Sigmoid colon (tissue), 7 donors: Measurements from ENCODE around the gene TCF7L2. TPM values are rescaled to one million over a fixed set of nuclear protein-coding genes. Genes with fewer than 3 reads are reported as not detected.

Experiments used
- DNase-seq: peaks from one replicate; pipeline ENCODE4 v3.0.0-alpha.2; 2019
- H3K27ac ChIP-seq, 4 donors: fragments of 200-600 bp; sonication (generic); one replicate each; pipeline ENCODE4 v1.5.1; 2016 to 2019; ENCODE audit warnings: mild to moderate bottlenecking in 1 of 4
- H3K27me3 ChIP-seq, 3 donors: fragments of 200-600 bp; sonication (generic); one replicate each; pipeline ENCODE4 v1.5.1; 2019; ENCODE audit warnings: mild to moderate bottlenecking in 1 of 3
- H3K36me3 ChIP-seq, 4 donors: fragments of 200-600 bp; sonication (generic); one replicate each; pipeline ENCODE4 v1.5.1; 2016 to 2019
- H3K4me1 ChIP-seq, 4 donors: fragments of 200-600 bp; sonication (generic); one replicate each; pipeline ENCODE4 v1.5.1; 2017 to 2019
- H3K4me3 ChIP-seq, 4 donors: fragments of 200-600 bp; sonication (generic); one replicate each; pipeline ENCODE4 v1.5.1; 2017 to 2019; ENCODE audit warnings: mild to moderate bottlenecking in 2 of 4, moderate library complexity in 1 of 4
- H3K9me3 ChIP-seq, 4 donors: fragments of 200-600 bp in 3 of 4; sonication (generic) in 3 of 4; one replicate each; pipeline versions ENCODE4 v1.5.1 to v1.6.1; 2013 to 2019
- CTCF ChIP-seq, 4 experiments: fragments of 450-650 bp in 3 of 4; fragments of 200-600 bp in 1 of 4; IDR thresholded peaks; one replicate each; pipeline ENCODE4 v1.5.1; 2016 to 2019; ENCODE audit warnings: antibody characterized with exemption in 4 of 4, mild to moderate bottlenecking in 3 of 4, moderate library complexity in 2 of 4
- EP300 ChIP-seq, 4 donors: sonication (generic); formaldehyde crosslinking; IDR thresholded peaks; one replicate each; pipeline ENCODE4 v1.6.1; 2017; ENCODE audit warnings: antibody characterized with exemption in 4 of 4
- POLR2A ChIP-seq, 2 donors: fragments of 450-650 bp; IDR thresholded peaks; one replicate each; pipeline ENCODE4 v1.6.1; 2016; ENCODE audit warnings: antibody characterized with exemption in 2 of 2, mild to moderate bottlenecking in 2 of 2, moderate library complexity in 2 of 2
- POLR2AphosphoS5 ChIP-seq, 4 donors: sonication (generic); formaldehyde crosslinking; IDR thresholded peaks; one replicate each; pipeline ENCODE4 v1.6.1; 2017; ENCODE audit warnings: antibody characterized with exemption in 4 of 4
- WGBS, 2 donors: extraction: QIAGEN DNeasy Blood & Tissue Kit; methylation state at CpG; one replicate each; pipeline ENCODE4 v1.1.7; 2013; 5-methylcytosine and 5-hydroxymethylcytosine counted together
- intact Hi-C: fragments of 100-400 bp; cut with DNase I; formaldehyde crosslinking; loops from one replicate; pipeline ENCODE4 v1.15.1; 2023
- polyA plus RNA-seq, 3 donors: library from polyadenylated mRNA; stranded (reverse); fragments of 200-250 nt; gene quantifications; one replicate each; pipeline ENCODE4 v1.2.3, GENCODE V29; 2013
- total RNA-seq, 4 donors: library from RNA; depleted of rRNA; stranded (reverse); fragments of >200 nt; gene quantifications; one replicate each; pipeline ENCODE4 v1.1.0, GENCODE V29; 2016
- donor health status: healthy with polysubstance abuse.
- donor health status: Bipolar disorder and iron deficiency.
- donor health status: healthy.

Gene TCF7L2
- total and polyA plus RNA-seq, 7 donors, result 15.3 to 40.4 (median 30.0) TPM

- no peak overlapping the region for H3K27ac ChIP-seq
- no peak overlapping the region for H3K4me3 ChIP-seq
- peaks cover 0 to 93% (median 77%) of the 10 kb centered on the region in 4 donors for H3K4me1 ChIP-seq
- H3K36me3 ChIP-seq, result no peaks in the 10 kb centered on the region
- no peaks in the 10 kb centered on the region for H3K27me3 ChIP-seq
- 36 to 65% methylated on average over 5 of the region's 5 CpGs for WGBS, 2 donors
- no peaks in the 10 kb centered on the region for H3K9me3 ChIP-seq
- DNase-seq, result no peak
- TF ChIP-seq CTCF (IDR thresholded peaks at IDR 0.05) (no peak), POLR2A (IDR thresholded peaks at IDR 0.05) (no peak), POLR2AphosphoS5 (IDR thresholded peaks at IDR 0.05) (no peak)
- intact Hi-C loops, result no loop called here
Measured at GRCh38 chr10:113004069-113004618, 54.1 kb downstream of the TCF7L2 start.

- H3K4me3 ChIP-seq, result no peak overlapping the region
- intact Hi-C loops, result no loop called here
- no peak for DNase-seq
Measured at GRCh38 chr10:113005380-113005779, 55.3 kb downstream of the TCF7L2 start.

GRCh38 chr10:113006656-113007342 is 56.8 kb downstream of the TCF7L2 start:
- intact Hi-C loops, result no loop called here
- no peak for DNase-seq
- Histone ChIP-seq H3K4me1 (peaks cover 0 to 77% (median 58%) of the 10 kb centered on the region in 4 donors), H3K27ac (peak overlapping the region in 1 of 4 donors; percentile 3), H3K9me3 (no peaks in the 10 kb centered on the region), H3K36me3 (no peaks in the 10 kb centered on the region), H3K4me3 (no peak overlapping the region), H3K27me3 (no peaks in the 10 kb centered on the region)
- 39 to 49% methylated on average over 9 of the region's 9 CpGs for WGBS, 2 donors
- no peak for TF ChIP-seq POLR2AphosphoS5 (IDR thresholded peaks at IDR 0.05)
- TF ChIP-seq CTCF (IDR thresholded peaks at IDR 0.05), result no peak
- no peak for TF ChIP-seq EP300 (IDR thresholded peaks at IDR 0.05)
- no peak for TF ChIP-seq POLR2A (IDR thresholded peaks at IDR 0.05)

More at GRCh38 chr10:113005380-113005779, 55.3 kb downstream of the TCF7L2 start:
- TF ChIP-seq EP300 (IDR thresholded peaks at IDR 0.05) (no peak), POLR2AphosphoS5 (IDR thresholded peaks at IDR 0.05) (no peak), POLR2A (IDR thresholded peaks at IDR 0.05) (no peak), CTCF (IDR thresholded peaks at IDR 0.05) (no peak)
- H3K36me3 ChIP-seq, result no peaks in the 10 kb centered on the region
- no peaks in the 10 kb centered on the region for H3K9me3 ChIP-seq
- H3K4me1 ChIP-seq, result peaks cover 0 to 87% (median 69%) of the 10 kb centered on the region in 4 donors
- WGBS, 2 donors, result 75 to 79% methylated on average over 6 of the region's 6 CpGs
- H3K27ac ChIP-seq, result no peak overlapping the region
- no peaks in the 10 kb centered on the region for H3K27me3 ChIP-seq

- intact Hi-C loops, result no loop called here
Measured at GRCh38 chr10:113007343-113007771, 57.3 kb downstream of the TCF7L2 start.

More at GRCh38 chr10:113007343-113007771, 57.3 kb downstream of the TCF7L2 start:
- no peak for DNase-seq
- no peaks in the 10 kb centered on the region for H3K27me3 ChIP-seq
- TF ChIP-seq POLR2AphosphoS5 (IDR thresholded peaks at IDR 0.05) (no peak), CTCF (IDR thresholded peaks at IDR 0.05) (no peak), POLR2A (IDR thresholded peaks at IDR 0.05) (no peak), EP300 (IDR thresholded peaks at IDR 0.05) (no peak)
- no peak overlapping the region for H3K4me3 ChIP-seq
- 8 to 28% methylated on average over 4 of the region's 4 CpGs for WGBS, 2 donors
- no peaks in the 10 kb centered on the region for H3K36me3 ChIP-seq
- no peaks in the 10 kb centered on the region for H3K9me3 ChIP-seq
- H3K27ac ChIP-seq, result no peak overlapping the region
- H3K4me1 ChIP-seq, result peaks cover 0 to 74% (median 52%) of the 10 kb centered on the region in 4 donors
